ENCODE data around the gene CHSY3. TPM values are rescaled to one million over a fixed set of nuclear protein-coding genes. Genes with fewer than 3 reads are reported as not detected.

The CHSY3 gene
- total RNA-seq, 2 donors from 2014 or later: not detected

DNA sequence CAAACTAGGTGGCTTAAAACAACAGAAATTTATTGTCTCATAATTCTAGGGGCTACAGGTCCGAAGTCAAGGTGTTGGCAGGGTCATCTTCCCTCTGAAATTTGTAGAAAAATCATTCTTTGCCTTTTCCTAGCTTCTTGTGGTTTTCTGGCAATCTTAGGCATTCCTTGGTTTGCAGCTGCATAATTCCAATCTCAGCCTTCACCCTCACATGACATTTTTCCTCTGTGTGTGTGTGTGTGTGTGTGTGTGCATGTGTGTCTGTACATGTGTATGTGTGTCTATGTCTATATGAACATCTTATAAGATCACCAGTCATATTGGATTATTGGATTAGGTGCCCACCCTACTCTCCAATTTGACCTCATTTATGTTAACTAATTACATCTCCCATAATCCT, 330.6 kb downstream of the CHSY3 start:
- Mint-ChIP-seq H3K27ac (no peak overlapping the region), H3K9me3 (peaks cover 8% of the 10 kb centered on the region), H3K4me3 (no peak overlapping the region)

More for the DNA sequence above, 330.6 kb downstream of the CHSY3 start:
- H3K27me3 Mint-ChIP-seq: peaks cover 4% of the 10 kb centered on the region
- H3K36me3 Mint-ChIP-seq (ENCODE audit: low read depth): no peaks in the 10 kb centered on the region
- no peak for ATAC-seq (replicated peaks)
- H3K4me1 Mint-ChIP-seq: no peaks in the 10 kb centered on the region

Other genes starting within 250 kb of the CHSY3 start
- gene MINAR2, start 156.4 kb upstream of the CHSY3 start, total RNA-seq: under 1 TPM in 1 of 2 donors, not detected in 1; 0.13 TPM